Loucy (cell line): ENCODE measurements around the gene TNFRSF1B.

Experiments used
- H2AFZ ChIP-seq: fragments of 200-600 bp; sonication (generic); 2 replicates; pipeline ENCODE4 v1.6.0; 2016; ENCODE audit warnings: antibody characterized with exemption, mild to moderate bottlenecking, low read length, moderate library complexity
- H3F3A ChIP-seq: fragments of 200-600 bp; 2 replicates; pipeline ENCODE4 v1.6.0; 2016; ENCODE audit warnings: antibody characterized with exemption, low read depth, mild to moderate bottlenecking
- H3K27me3 ChIP-seq: fragments of 200-600 bp; sonication (generic); 2 replicates; pipeline ENCODE4 v1.6.1; 2014; ENCODE audit warnings: low read length, mild to moderate bottlenecking; ENCODE audit not compliant: insufficient read depth, poor library complexity, severe bottlenecking
- H3K36me3 ChIP-seq: fragments of 200-600 bp; sonication (generic); 2 replicates; pipeline ENCODE4 v1.6.1; 2016; ENCODE audit warnings: low read length; ENCODE audit not compliant: insufficient read depth
- H3K4me1 ChIP-seq: fragments of 200-600 bp; sonication (generic); 2 replicates; pipeline ENCODE4 v1.5.1; 2014; ENCODE audit warnings: low read length, mild to moderate bottlenecking; ENCODE audit not compliant: insufficient read depth, poor library complexity, severe bottlenecking
- H3K4me2 ChIP-seq: fragments of 200-600 bp; sonication (generic); 2 replicates; pipeline ENCODE4 v1.6.0; 2014; ENCODE audit warnings: antibody characterized with exemption, low read length, low read depth, mild to moderate bottlenecking; ENCODE audit not compliant: poor library complexity, severe bottlenecking
- H3K4me3 ChIP-seq: fragments of 200-600 bp; sonication (generic); 2 replicates; pipeline ENCODE4 v1.5.1; 2014; ENCODE audit warnings: low read length, mild to moderate bottlenecking, mixed read lengths; ENCODE audit not compliant: poor library complexity, severe bottlenecking
- H3K79me2 ChIP-seq: fragments of 200-600 bp; sonication (generic); 2 replicates; pipeline ENCODE4 v1.6.1; 2014; ENCODE audit warnings: low read length; ENCODE audit not compliant: insufficient read depth
- H3K9ac ChIP-seq: fragments of 200-600 bp; sonication (generic); 2 replicates; pipeline ENCODE4 v1.6.0; 2014; ENCODE audit warnings: mild to moderate bottlenecking, low read depth, low read length, moderate library complexity; ENCODE audit not compliant: poor library complexity, severe bottlenecking
- H3K9me2 ChIP-seq: fragments of 200-600 bp; sonication (generic); replicated peaks from 2 replicates; pipeline ENCODE4 v1.6.1; 2016; ENCODE audit warnings: low read depth, low read length, mixed read lengths
- H3K9me3 ChIP-seq: fragments of 200-600 bp; sonication (generic); 2 replicates; pipeline ENCODE4 v1.6.1; 2014; ENCODE audit warnings: mild to moderate bottlenecking, antibody characterized with exemption, low read length, low read depth; ENCODE audit not compliant: insufficient read depth
- H4K20me1 ChIP-seq: fragments of 200-600 bp; sonication (generic); 2 replicates; pipeline ENCODE4 v1.6.0; 2014; ENCODE audit warnings: antibody characterized with exemption, low read length, mild to moderate bottlenecking; ENCODE audit not compliant: insufficient read depth, poor library complexity, severe bottlenecking
- EZH2phosphoT487 ChIP-seq: fragments of 200-600 bp; IDR thresholded peaks from 2 replicates; pipeline ENCODE4 v1.6.1; 2018; ENCODE audit warnings: antibody characterized with exemption, mild to moderate bottlenecking, moderate library complexity, borderline replicate concordance
- TF ChIP-seq, protein P1 (sequence below): fragments of 200-600 bp; sonication (generic); conservative IDR thresholded peaks from 2 replicates; pipeline ENCODE4 v1.5.1; 2014; ENCODE audit warnings: mild to moderate bottlenecking, antibody characterized with exemption, low read length

TNFRSF1B gene

DNA sequence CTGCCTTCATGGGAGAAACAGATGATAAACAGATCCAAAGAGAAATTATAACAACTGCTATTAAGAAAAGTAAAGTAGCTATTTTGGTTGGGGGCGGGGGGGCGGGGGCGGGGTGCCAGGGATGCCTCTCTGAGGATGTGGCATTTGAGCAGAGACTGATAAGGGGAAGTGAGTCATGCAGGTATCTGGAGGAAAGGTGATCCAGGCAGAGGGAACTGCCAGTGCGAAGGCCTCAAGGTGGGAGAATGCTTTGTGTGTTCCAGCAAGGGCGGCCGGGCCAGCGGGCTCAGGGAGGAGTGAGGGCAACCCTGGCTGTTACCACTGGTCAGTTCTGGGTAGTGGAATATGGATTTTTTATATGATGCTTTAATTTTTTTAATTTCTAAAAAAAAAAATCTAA lies 7.0 kb upstream of the TNFRSF1B start:
- Histone ChIP-seq H2AFZ (no peak overlapping the region), H3K27me3 (no peaks in the 10 kb centered on the region), H3F3A (no peaks in the 10 kb centered on the region), H3K4me2 (no peak overlapping the region), H3K9me3 (no peaks in the 10 kb centered on the region), H4K20me1 (no peaks in the 10 kb centered on the region), H3K36me3 (no peaks in the 10 kb centered on the region), H3K79me2 (no peaks in the 10 kb centered on the region), H3K9ac (no peak overlapping the region), H3K9me2 (no peaks in the 10 kb centered on the region), H3K4me1 (peaks cover 63% of the 10 kb centered on the region), H3K4me3 (no peak overlapping the region)
- TF ChIP-seq, protein P1, sequence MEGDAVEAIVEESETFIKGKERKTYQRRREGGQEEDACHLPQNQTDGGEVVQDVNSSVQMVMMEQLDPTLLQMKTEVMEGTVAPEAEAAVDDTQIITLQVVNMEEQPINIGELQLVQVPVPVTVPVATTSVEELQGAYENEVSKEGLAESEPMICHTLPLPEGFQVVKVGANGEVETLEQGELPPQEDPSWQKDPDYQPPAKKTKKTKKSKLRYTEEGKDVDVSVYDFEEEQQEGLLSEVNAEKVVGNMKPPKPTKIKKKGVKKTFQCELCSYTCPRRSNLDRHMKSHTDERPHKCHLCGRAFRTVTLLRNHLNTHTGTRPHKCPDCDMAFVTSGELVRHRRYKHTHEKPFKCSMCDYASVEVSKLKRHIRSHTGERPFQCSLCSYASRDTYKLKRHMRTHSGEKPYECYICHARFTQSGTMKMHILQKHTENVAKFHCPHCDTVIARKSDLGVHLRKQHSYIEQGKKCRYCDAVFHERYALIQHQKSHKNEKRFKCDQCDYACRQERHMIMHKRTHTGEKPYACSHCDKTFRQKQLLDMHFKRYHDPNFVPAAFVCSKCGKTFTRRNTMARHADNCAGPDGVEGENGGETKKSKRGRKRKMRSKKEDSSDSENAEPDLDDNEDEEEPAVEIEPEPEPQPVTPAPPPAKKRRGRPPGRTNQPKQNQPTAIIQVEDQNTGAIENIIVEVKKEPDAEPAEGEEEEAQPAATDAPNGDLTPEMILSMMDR = no peak
- no peak for TF ChIP-seq EZH2phosphoT487

DNA sequence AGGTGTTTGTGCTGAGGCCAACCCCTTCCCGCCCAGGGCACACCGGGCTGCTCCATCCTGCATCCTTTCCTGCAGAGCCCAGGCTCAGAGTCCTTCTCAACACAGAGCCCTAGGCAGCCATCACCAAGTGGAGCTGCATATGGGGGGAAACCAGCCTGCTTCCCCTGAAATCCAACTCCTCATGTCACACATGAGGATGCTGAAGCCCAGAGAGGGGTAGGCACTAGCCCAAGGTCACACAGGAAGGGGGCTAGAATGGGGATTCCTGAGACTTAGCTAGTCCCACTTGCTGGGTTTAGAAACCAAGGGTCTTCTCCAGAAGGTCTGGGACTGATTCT lies 5.5 kb upstream of the TNFRSF1B start:
- TF ChIP-seq, protein P1 = no peak
- TF ChIP-seq EZH2phosphoT487 = no peak
- no peak overlapping the region for H2AFZ ChIP-seq

DNA sequence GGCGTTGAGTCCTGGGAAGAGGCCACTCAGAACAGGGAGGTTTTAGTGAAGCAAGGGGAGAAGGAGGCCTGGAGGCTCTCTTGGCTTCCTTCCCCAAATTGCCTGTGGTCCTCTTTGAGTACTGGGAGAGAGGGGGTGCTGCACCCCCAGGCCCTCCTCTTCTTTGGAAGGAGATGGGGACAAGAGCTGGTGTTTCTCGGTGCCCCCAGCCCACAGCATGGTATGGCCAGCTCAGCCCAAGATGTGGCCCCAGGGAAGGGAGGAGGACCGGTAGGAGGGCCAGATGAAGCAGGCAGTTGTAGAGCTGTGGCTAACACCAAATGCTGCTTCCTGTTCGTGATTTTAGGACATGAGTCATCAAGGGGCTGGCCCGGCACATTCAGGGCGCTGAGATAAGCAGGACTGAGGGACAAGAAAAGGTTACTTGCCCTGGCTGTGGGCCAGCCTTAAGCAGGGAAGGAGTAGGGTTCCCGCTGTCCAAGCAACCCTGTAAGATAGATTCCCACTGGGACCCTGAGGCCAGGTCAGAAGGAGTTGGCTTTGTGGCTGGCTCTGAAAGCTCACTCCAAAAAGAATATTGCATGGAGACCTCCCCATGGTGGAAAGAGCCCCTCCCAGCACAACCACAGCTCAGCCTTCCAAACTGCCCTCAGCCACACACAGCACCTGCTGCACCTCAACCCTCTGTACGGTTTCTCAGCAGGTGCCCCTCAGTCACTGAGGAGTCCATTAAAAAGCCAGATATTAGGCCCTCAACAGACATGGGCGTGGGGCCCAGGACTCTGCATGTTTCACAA lies 4.9 kb upstream of the TNFRSF1B start:
- TF ChIP-seq, protein P1 = no peak
- TF ChIP-seq EZH2phosphoT487 = no peak
- Histone ChIP-seq H2AFZ (peak overlapping the region; percentile 21; the same call in 1 of the 2 replicates), H3K9me2 (no peaks in the 10 kb centered on the region), H3K4me3 (peak overlapping the region; percentile 50), H3K9ac (peak overlapping the region; percentile 63), H3K79me2 (peaks cover 3% of the 10 kb centered on the region; the same call in 1 of the 2 replicates), H3K9me3 (no peaks in the 10 kb centered on the region), H3K27me3 (no peaks in the 10 kb centered on the region), H3K4me1 (peaks cover 68% of the 10 kb centered on the region), H4K20me1 (no peaks in the 10 kb centered on the region), H3K36me3 (no peaks in the 10 kb centered on the region), H3F3A (no peaks in the 10 kb centered on the region), H3K4me2 (peak overlapping the region; percentile 65)

More for the DNA sequence above, 5.5 kb upstream of the TNFRSF1B start:
- Histone ChIP-seq H3K4me2 (peak overlapping the region; percentile 65), H3K4me3 (peak overlapping the region; percentile 50), H3K4me1 (peaks cover 65% of the 10 kb centered on the region), H3F3A (no peaks in the 10 kb centered on the region), H3K9me2 (no peaks in the 10 kb centered on the region), H3K9ac (peak overlapping the region; percentile 53), H4K20me1 (no peaks in the 10 kb centered on the region), H3K79me2 (no peaks in the 10 kb centered on the region), H3K9me3 (no peaks in the 10 kb centered on the region), H3K36me3 (no peaks in the 10 kb centered on the region), H3K27me3 (no peaks in the 10 kb centered on the region)
